ENCODE results near the gene TMEM123. TPM values are rescaled to one million over a fixed set of nuclear protein-coding genes. Genes with fewer than 3 reads are reported as not detected.
A peak's percentile ranks its signal among the peaks of the same experiment; 100 is the strongest.

The TMEM123 gene
- total and polyA plus RNA-seq, 2 of the 13 experiments (the other 11 are each of a cell fraction or from before 2014, with no cell fraction given), result 365 to 2,761 TPM

DNA sequence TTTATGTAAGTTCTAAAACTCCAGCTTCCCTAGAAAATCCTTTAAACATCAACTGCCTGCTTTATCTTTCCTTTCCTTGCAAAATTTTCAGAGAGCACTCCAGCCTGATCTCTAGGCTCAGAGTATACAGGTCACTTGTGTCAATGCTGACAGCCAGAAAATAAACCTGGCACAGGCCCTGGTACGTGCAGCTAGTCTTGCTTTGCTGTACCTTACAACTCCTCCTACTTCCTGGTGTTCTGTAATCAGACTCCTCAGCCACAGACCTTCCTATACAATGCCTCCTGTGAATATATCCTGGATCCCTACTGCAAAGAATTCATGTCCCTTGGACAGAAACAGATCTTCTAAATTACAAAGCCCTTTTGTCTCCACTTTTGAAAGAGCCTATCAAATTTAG is 24.2 kb upstream of the TMEM123 start (continued):
- TF ChIP-seq ZNF296 (CRISPR knock-in tag; conservative IDR thresholded peaks at IDR 0.05), result no peak
- no peak for TF ChIP-seq ZNF746 (CRISPR knock-in tag; IDR thresholded peaks at IDR 0.05)
- TF ChIP-seq ZFP36L1 (CRISPR knock-in tag; IDR thresholded peaks at IDR 0.05), result no peak
- TF ChIP-seq FOXJ3 (CRISPR knock-in tag; IDR thresholded peaks at IDR 0.05; ENCODE audit: borderline replicate concordance), result peak; percentile 78; the same call in 1 of the 2 replicates
- TF ChIP-seq ZNF7 (CRISPR knock-in tag; IDR thresholded peaks at IDR 0.05), result no peak
- TF ChIP-seq ZSCAN5A (CRISPR knock-in tag; IDR thresholded peaks at IDR 0.05; ENCODE audit: borderline replicate concordance), result peak; percentile 58; the same call in 1 of the 2 replicates
- TF ChIP-seq, protein P1, sequence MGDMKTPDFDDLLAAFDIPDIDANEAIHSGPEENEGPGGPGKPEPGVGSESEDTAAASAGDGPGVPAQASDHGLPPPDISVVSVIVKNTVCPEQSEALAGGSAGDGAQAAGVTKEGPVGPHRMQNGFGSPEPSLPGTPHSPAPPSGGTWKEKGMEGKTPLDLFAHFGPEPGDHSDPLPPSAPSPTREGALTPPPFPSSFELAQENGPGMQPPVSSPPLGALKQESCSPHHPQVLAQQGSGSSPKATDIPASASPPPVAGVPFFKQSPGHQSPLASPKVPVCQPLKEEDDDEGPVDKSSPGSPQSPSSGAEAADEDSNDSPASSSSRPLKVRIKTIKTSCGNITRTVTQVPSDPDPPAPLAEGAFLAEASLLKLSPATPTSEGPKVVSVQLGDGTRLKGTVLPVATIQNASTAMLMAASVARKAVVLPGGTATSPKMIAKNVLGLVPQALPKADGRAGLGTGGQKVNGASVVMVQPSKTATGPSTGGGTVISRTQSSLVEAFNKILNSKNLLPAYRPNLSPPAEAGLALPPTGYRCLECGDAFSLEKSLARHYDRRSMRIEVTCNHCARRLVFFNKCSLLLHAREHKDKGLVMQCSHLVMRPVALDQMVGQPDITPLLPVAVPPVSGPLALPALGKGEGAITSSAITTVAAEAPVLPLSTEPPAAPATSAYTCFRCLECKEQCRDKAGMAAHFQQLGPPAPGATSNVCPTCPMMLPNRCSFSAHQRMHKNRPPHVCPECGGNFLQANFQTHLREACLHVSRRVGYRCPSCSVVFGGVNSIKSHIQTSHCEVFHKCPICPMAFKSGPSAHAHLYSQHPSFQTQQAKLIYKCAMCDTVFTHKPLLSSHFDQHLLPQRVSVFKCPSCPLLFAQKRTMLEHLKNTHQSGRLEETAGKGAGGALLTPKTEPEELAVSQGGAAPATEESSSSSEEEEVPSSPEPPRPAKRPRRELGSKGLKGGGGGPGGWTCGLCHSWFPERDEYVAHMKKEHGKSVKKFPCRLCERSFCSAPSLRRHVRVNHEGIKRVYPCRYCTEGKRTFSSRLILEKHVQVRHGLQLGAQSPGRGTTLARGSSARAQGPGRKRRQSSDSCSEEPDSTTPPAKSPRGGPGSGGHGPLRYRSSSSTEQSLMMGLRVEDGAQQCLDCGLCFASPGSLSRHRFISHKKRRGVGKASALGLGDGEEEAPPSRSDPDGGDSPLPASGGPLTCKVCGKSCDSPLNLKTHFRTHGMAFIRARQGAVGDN (CRISPR knock-in tag; IDR thresholded peaks at IDR 0.05), result no peak
- no peak for TF ChIP-seq THAP7 (CRISPR knock-in tag; IDR thresholded peaks at IDR 0.05)
- no peak for TF ChIP-seq SRSF9 (IDR thresholded peaks at IDR 0.05; ENCODE audit: borderline replicate concordance, insufficient read depth, low read depth, low read length, poor library complexity, severe bottlenecking)
- no peak for TF ChIP-seq ZBTB8A (CRISPR knock-in tag; IDR thresholded peaks at IDR 0.05; ENCODE audit: borderline replicate concordance, low read depth)
- no peak for TF ChIP-seq ZNF704 (CRISPR knock-in tag; IDR thresholded peaks at IDR 0.05; ENCODE audit: borderline replicate concordance)
- TF ChIP-seq RBM39 (IDR thresholded peaks at IDR 0.05; ENCODE audit: low read depth, low read length, poor library complexity, severe bottlenecking), result no peak
- TF ChIP-seq KDM2A (CRISPR knock-in tag; IDR thresholded peaks at IDR 0.05; ENCODE audit: borderline replicate concordance, low read depth), result no peak
- TF ChIP-seq CENPX (CRISPR knock-in tag; IDR thresholded peaks at IDR 0.05), result no peak
- TF ChIP-seq SSRP1 (CRISPR knock-in tag; IDR thresholded peaks at IDR 0.05), result no peak
- TF ChIP-seq CHCHD3 (CRISPR knock-in tag; IDR thresholded peaks at IDR 0.05), result no peak
- TF ChIP-seq PHF8 (CRISPR knock-in tag; IDR thresholded peaks at IDR 0.05), result no peak
- 0 out of 2 replicates have a peak, but pooled peaks have one; percentile 69 for TF ChIP-seq ZFP90 (CRISPR knock-in tag; IDR thresholded peaks at IDR 0.05; ENCODE audit: borderline replicate concordance)
- TF ChIP-seq MLLT10 (CRISPR knock-in tag; IDR thresholded peaks at IDR 0.05), result no peak
- peak; percentile 66 for TF ChIP-seq PHF5A (CRISPR knock-in tag; IDR thresholded peaks at IDR 0.05; ENCODE audit: low read depth, unreplicated experiment)
- TF ChIP-seq ZFP82 (CRISPR knock-in tag; IDR thresholded peaks at IDR 0.05; ENCODE audit: borderline replicate concordance), result no peak
- no peak; the same call in 1 of the 2 replicates for TF ChIP-seq SAFB2 (CRISPR knock-in tag; IDR thresholded peaks at IDR 0.05; ENCODE audit: borderline replicate concordance, low read depth)
- no peak for TF ChIP-seq ZNF333 (CRISPR knock-in tag; IDR thresholded peaks at IDR 0.05; ENCODE audit: borderline replicate concordance)
- no peak for TF ChIP-seq MBD4 (IDR thresholded peaks at IDR 0.05; ENCODE audit: borderline replicate concordance, low read length)

Measured in HepG2 (cell line).